Activated naive CD4-positive, alpha-beta T cell treated with anti-CD3 and anti-CD28 coated beads for 36 hours (primary cell): ENCODE measurements around the gene LIMS2. TPM values are rescaled to one million over a fixed set of nuclear protein-coding genes. Genes with fewer than 3 reads are reported as not detected.

ENCODE experiments used
- CTCF ChIA-PET: fragments of 350-600 bp; sonication (Branson Sonifier 250); formaldehyde crosslinking; loops from one replicate; lab custom pipeline; 2021; ENCODE audit warnings: antibody characterized with exemption; lab: Charles Lee
- DNase-seq: peaks from one replicate; pipeline ENCODE4 v3.0.0-alpha.2; 2020
- H3K27ac Mint-ChIP-seq: one replicate; pipeline ENCODE4 v1.8.0; 2021; ENCODE audit warnings: mild to moderate bottlenecking, mixed read lengths
- H3K27me3 Mint-ChIP-seq: one replicate; pipeline ENCODE4 v1.8.0; 2021; ENCODE audit warnings: low read depth, mixed read lengths
- H3K36me3 Mint-ChIP-seq: one replicate; pipeline ENCODE4 v1.8.0; 2021; ENCODE audit warnings: low read depth, mixed read lengths
- H3K4me1 Mint-ChIP-seq: one replicate; pipeline ENCODE4 v1.8.0; 2021; ENCODE audit warnings: low read depth, mixed read lengths
- H3K4me3 Mint-ChIP-seq: one replicate; pipeline ENCODE4 v1.8.0; 2021; ENCODE audit warnings: mild to moderate bottlenecking, moderate library complexity, mixed read lengths
- H3K9me3 Mint-ChIP-seq: one replicate; pipeline ENCODE4 v1.8.0; 2021; ENCODE audit warnings: mixed read lengths
- intact Hi-C: fragments of 100-400 bp; cut with micrococcal nuclease; formaldehyde crosslinking; loops from one replicate; pipeline ENCODE4 v1.15.1; 2023
- total RNA-seq, 2 experiments: library from RNA; stranded (reverse); gene quantifications; one replicate each; pipeline ENCODE4 v1.2.3, GENCODE V29; 2021

The LIMS2 gene
- total RNA-seq, 2 experiments from 2014 or later = 14.6 to 15.5 TPM

DNA sequence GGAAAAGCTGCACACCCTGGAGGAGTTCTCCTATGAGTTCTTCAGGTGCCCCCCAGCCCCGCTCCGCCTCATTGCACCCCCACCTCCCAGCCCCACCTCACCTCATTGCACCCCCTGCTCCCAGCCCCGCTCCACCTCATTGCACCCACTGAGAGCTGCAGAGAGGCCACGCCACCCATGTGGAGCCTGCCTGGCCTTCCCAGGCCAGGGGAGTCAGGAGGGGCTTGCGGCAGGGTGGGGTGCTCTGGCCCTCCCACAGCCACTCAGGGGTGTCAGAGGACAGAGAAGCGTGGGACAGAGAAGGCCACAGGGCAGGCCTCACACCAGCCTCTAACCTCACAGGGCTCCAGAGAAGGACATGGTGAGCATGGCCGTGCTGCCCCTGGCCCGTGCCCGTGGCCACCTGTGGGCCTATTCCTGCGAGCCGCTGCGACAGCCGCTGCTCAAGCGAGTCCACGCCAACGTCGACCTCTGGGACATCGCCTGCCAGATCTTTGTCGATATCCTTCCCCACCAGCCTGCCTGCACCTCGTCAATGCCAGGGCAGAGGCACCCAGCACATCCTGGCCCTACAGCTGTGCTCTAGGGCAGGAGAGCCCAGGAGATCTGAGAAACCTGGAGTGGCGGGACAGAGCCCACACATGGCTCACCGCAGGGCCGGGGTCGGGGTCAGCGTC is 44.3 kb downstream of the LIMS2 start:
- Mint-ChIP-seq H3K27me3 (no peaks in the 10 kb centered on the region), H3K4me3 (no peak overlapping the region), H3K4me1 (peaks cover 33% of the 10 kb centered on the region), H3K27ac (no peak overlapping the region), H3K9me3 (no peaks in the 10 kb centered on the region), H3K36me3 (no peaks in the 10 kb centered on the region)
- no peak for DNase-seq
- CTCF ChIA-PET = interaction anchor here (1.6 kb wide), 1 partner anchor 40 kb away, joined by 10 read pairs; no protein-coding TSS in a partner anchor
- intact Hi-C loops = no loop called here

DNA sequence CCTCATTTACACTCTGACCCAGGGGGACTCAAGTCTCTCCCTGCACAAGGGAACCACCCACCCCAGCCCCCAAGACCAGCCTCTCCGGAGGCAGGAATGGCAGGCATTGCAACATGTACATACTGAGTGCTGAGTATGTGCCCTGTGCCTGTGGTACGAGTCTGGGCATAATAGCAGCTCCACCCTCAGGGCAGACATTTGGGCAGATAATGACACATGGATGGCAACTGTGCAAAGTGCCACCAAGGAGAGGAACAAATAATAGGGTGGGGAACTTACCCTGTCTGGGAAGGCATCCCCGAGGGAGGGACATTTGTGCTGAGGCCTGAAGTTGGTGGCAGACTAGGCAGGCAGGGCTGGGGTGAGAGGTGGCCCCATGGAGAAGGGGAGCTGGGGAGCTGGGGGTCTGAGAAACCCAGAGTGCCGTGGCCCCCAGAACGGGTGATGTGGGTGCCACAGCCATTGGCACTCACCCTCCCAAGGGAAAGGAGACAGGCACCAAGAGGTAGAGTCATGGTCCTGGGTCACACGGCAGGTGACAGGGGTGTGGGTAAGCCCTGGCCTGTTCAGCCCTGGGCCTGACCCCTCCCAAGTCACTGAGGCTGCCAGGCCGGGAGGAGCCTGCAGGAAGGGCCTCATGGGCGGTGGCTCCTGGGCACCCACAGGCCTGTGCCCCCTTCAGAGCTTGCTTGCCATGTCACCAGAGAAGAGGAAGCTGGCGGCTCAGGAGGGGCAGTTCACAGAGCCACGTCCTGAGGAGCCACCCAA is 45.0 kb downstream of the LIMS2 start:
- no peak for DNase-seq
- Mint-ChIP-seq H3K27me3 (no peaks in the 10 kb centered on the region), H3K9me3 (no peaks in the 10 kb centered on the region), H3K4me1 (peaks cover 30% of the 10 kb centered on the region), H3K4me3 (no peak overlapping the region), H3K36me3 (no peaks in the 10 kb centered on the region), H3K27ac (no peak overlapping the region)
- CTCF ChIA-PET = no interaction called here
- intact Hi-C loops = no loop called here

DNA sequence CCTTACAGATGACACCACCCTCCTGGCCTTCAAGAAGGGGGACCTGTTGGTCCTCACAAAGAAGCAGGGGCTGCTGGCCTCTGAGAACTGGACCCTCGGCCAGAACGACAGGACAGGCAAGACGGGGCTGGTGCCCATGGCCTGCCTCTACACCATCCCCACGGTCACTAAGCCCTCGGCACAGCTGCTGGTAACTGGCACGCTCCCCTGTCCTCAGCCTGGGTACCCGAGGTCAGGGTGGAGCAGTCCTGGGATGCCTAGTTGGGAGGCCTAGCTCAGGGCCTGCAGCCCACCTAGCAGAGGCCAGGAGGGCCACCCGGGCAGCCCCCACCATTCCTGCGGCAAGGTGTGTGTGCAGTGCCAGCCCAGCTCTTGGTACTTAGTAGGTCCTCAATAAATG is 45.7 kb downstream of the LIMS2 start:
- H3K4me3 Mint-ChIP-seq = no peak overlapping the region
- no peaks in the 10 kb centered on the region for H3K9me3 Mint-ChIP-seq
- no peaks in the 10 kb centered on the region for H3K27me3 Mint-ChIP-seq
- intact Hi-C loops = no loop called here
- no peak for DNase-seq
- H3K4me1 Mint-ChIP-seq = peaks cover 24% of the 10 kb centered on the region
- CTCF ChIA-PET = no interaction called here
- no peaks in the 10 kb centered on the region for H3K36me3 Mint-ChIP-seq
- no peak overlapping the region for H3K27ac Mint-ChIP-seq

DNA sequence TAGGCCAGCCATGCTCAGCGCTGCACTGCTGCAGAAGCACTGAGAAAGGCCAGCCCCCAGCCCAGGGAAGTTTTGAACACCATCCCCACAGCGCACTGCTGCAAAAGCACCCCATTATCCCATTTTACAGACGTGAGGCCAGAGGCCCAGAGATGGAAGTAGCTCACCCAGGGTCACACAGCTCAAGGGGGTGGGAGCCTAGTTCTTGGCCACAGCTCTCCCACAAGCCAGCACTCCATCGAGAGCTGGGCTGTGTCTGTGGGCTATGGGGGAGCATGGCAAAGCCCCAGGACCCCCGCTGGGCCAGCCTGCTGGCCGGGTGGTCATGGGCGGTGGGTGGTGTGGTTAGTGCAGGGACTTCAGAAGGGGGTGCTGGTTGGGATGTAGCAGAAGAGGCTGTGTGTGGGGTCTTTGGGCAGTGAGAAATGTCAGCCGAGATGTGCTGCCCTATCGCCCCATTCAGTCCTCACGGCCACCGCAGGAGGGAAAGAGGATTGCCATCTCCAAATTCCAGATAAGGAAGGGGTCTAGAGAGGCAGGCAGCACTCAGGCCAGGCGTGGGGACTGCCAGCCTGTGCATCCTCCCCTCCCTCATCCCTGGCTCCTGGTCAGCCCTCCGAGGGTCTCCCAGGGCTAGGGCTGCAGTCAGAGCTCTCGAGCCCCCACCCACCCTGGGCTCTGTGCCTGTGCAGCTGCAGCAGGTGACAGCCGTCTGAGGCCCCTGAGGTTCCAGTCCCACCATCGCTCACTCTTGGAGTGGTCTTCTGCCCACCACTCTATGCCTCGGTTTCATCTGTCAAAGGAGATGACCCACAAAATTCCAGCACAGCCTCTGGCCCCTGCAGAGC is 46.3 kb downstream of the LIMS2 start:
- intact Hi-C loops = no loop called here
- CTCF ChIA-PET = no interaction called here
- H3K9me3 Mint-ChIP-seq = no peaks in the 10 kb centered on the region
- peaks cover 20% of the 10 kb centered on the region for H3K4me1 Mint-ChIP-seq
- no peak for DNase-seq
- no peaks in the 10 kb centered on the region for H3K27me3 Mint-ChIP-seq
- no peak overlapping the region for H3K27ac Mint-ChIP-seq
- H3K4me3 Mint-ChIP-seq = no peak overlapping the region
- H3K36me3 Mint-ChIP-seq = no peaks in the 10 kb centered on the region

DNA sequence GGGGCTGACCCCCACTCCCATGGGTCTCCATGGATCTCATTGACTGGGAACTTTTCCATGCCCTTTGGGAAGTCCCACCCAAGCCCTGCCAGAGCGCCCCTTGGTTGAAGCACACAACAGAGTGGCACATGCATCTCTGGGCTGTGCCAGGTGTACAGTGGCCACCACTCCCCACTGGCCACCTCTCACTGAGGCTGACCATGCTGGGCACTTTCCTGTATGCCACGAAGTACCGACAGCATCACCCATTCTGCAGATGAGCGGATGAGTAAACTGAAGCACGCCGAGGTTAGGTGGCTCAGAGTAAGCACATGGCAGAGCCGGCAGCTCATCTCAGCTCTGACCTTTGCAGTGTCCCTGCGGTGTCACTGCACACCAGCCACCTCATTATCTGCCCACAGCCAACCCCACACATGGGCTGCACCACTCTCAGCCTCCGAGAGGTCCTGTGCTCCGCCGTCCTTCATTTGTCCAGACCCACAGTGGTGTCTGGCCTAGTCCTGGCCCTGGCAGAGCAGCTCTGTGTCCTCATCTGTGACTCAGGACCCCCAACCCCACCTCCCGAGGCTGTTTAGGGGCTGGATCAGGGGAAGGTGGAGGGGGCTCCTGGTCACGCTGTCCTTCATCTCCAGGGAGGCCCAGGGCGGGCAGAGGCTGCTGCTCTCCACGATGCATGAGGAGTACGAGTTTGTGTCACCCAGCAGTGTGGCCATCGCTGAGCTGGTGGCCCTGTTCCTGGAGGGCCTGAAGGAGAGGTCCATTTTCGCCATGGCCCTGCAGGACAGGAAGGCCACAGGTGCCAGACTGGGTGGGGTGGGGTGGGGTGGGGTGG is 47.4 kb downstream of the LIMS2 start:
- no peak for DNase-seq
- no peaks in the 10 kb centered on the region for H3K36me3 Mint-ChIP-seq

DNA sequence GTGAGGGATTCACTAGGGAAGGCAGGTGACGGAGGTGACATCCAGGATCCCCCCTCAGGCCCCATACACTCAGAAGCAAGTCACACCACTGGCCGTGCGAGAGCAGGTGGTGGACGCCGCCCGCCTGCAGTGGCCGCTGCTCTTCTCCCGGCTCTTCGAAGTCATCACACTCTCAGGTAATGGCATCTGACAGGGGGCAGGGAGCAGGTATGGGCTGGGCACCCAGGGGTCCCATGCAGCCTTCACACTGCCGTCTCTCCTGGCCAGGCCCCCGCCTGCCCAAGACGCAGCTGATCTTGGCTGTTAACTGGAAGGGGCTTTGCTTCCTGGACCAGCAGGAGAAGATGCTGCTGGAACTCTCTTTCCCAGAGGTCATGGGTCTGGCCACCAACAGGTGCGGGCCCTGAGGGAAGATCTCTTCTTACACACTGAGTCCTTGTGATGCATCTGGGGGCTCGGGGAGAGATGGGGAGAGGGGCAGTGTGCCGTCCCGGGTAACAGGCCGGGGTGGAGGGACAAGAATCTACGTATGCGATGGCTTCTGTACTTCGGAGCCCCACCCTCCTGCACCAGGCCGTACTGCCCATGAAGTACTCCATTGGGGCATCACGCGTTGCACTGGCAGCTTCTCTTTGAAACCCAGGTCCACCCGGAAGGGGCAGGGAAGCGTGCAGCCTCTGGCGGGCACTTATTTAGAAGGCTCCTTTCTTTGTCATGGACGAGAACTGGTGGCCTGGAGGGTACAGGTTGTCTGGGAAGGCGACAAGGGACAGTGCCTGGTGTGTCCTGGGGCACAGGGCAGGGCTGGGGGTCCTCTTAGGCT is 48.2 kb downstream of the LIMS2 start:
- Mint-ChIP-seq H3K9me3 (no peaks in the 10 kb centered on the region), H3K4me3 (no peak overlapping the region), H3K27me3 (no peaks in the 10 kb centered on the region), H3K4me1 (peaks cover 6% of the 10 kb centered on the region), H3K36me3 (no peaks in the 10 kb centered on the region), H3K27ac (no peak overlapping the region)
- intact Hi-C loops = no loop called here
- DNase-seq = no peak
- CTCF ChIA-PET = no interaction called here

More for the DNA sequence above, 47.4 kb downstream of the LIMS2 start:
- Mint-ChIP-seq H3K9me3 (no peaks in the 10 kb centered on the region), H3K27me3 (no peaks in the 10 kb centered on the region), H3K4me3 (no peak overlapping the region), H3K4me1 (peaks cover 10% of the 10 kb centered on the region), H3K27ac (no peak overlapping the region)
- intact Hi-C loops = no loop called here
- CTCF ChIA-PET = no interaction called here

DNA sequence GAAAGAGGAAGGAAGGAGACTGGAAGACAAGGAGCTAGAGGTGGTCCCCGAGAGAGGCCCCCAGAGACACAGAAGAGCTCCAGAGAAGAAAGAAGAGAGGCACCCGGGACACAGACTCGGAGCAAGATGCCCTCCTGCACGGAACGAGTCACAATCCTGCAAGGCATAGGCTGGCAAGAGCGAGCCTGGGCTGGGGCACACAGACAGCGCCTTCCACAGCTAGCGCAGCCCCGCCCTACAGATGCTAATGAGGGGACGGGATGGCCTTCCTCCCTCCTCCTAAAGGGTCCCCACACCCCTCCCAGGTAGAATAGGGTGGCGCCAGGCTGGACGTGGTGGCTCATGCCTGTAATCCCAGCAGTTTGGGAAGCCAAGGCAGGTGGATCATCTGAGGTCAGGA is 49.2 kb downstream of the LIMS2 start:
- H3K36me3 Mint-ChIP-seq = no peaks in the 10 kb centered on the region
- no peak for DNase-seq
- no peak overlapping the region for H3K27ac Mint-ChIP-seq
- CTCF ChIA-PET = no interaction called here
- H3K9me3 Mint-ChIP-seq = no peaks in the 10 kb centered on the region
- intact Hi-C loops = no loop called here
- H3K27me3 Mint-ChIP-seq = no peaks in the 10 kb centered on the region
- no peak overlapping the region for H3K4me3 Mint-ChIP-seq
- H3K4me1 Mint-ChIP-seq = peaks cover 6% of the 10 kb centered on the region

DNA sequence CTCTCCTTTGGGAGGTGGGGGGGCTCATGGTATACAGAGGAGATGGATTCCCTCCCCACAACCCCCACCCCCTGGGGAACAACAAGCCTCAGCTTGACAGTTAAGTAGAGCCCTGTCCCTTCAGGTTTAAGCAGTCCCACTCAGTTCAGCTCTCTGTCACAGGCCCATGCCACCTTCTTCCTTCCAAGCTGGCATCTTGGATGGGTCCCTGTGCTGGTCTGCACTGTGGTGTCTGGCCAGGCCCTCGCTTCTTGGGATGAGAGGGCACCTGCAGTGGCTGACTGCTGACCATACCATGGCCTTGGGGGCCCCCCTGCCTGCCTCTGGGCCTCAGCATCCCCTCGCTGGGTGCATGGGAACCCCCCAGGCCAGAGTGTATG is 49.8 kb downstream of the LIMS2 start:
- intact Hi-C loops = no loop called here
- no peaks in the 10 kb centered on the region for H3K27me3 Mint-ChIP-seq
- no peak overlapping the region for H3K27ac Mint-ChIP-seq

DNA sequence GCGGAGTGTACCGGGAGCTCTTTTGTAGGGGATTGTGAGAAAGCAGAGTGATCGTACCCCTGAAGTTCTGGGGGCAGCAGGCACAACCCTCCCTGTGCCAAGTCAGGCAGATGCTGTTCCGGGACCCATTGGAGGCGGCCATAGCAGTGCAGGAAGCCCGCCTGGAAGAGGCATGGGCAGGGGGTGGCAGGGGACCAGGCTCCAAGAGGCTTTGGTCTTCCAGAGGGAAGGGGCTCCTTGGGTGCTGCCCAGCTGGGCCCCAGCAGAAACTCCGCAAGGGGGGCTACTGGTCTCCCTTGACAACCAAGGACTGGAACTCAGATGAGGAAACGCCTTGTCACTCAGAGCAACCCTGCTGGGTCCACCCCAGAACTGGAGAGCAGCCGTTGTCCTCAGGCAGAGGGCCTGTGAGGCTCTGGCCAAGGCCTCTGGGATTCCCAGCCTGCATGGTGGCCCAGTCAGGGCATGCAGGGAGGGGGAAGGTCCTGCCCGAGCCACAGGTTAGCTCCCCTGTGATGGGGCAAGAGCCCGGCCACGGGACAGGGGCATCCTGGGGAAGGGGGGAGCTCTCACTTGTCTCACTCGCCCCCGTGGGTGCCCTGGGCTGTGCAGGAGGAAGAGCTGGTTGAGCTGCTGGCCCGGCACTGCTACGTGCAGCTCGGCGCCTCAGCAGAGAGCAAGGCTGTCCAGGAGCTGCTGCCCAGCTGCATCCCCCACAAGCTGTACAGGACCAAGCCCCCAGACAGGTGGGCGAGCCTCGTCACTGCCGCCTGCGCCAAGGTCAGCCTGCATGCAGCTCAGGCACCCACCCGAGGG is 50.4 kb downstream of the LIMS2 start:
- H3K27ac Mint-ChIP-seq = no peak overlapping the region
- H3K27me3 Mint-ChIP-seq = no peaks in the 10 kb centered on the region
- CTCF ChIA-PET = interaction anchor here (1.1 kb wide), 1 partner anchor 34 kb away, joined by 3 read pairs; no protein-coding TSS in a partner anchor
- no peak for DNase-seq
- H3K9me3 Mint-ChIP-seq = no peaks in the 10 kb centered on the region
- H3K4me3 Mint-ChIP-seq = no peak overlapping the region
- no peaks in the 10 kb centered on the region for H3K4me1 Mint-ChIP-seq
- intact Hi-C loops = no loop called here
- no peaks in the 10 kb centered on the region for H3K36me3 Mint-ChIP-seq

More for the DNA sequence above, 49.8 kb downstream of the LIMS2 start:
- no peak overlapping the region for H3K4me3 Mint-ChIP-seq
- CTCF ChIA-PET = interaction anchor here (1.1 kb wide), 1 partner anchor 35 kb away, joined by 3 read pairs; no protein-coding TSS in a partner anchor
- H3K36me3 Mint-ChIP-seq = no peaks in the 10 kb centered on the region
- no peaks in the 10 kb centered on the region for H3K9me3 Mint-ChIP-seq
- peaks cover 3% of the 10 kb centered on the region for H3K4me1 Mint-ChIP-seq
- no peak for DNase-seq

DNA sequence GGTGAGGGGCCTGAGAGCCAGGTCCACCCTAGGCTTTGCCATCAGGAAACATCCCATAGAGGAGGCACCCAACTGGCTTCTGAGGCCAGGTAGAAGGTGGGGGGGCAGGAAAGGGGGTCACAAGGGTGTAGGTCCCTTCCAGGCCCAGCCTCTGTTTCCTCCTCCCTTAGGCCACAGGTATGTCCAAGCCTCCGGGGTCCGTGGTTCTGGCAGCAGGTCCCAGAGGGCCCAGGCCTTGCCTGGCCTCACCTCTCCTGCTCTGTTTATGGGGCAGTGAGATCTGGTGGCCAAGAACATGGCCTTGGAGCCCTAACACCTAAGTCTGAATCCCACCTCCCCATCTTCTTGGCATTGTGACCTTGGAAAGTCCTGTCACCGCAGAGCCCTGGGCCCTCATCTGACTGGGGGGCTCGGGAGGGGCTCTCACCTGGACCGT is 51.0 kb downstream of the LIMS2 start:
- intact Hi-C loops = no loop called here
- Mint-ChIP-seq H3K27ac (no peak overlapping the region), H3K9me3 (no peaks in the 10 kb centered on the region), H3K36me3 (no peaks in the 10 kb centered on the region), H3K4me3 (no peak overlapping the region), H3K4me1 (peaks cover 2% of the 10 kb centered on the region), H3K27me3 (no peaks in the 10 kb centered on the region)
- CTCF ChIA-PET = interaction anchor here (0.8 kb wide), 1 partner anchor 29 kb away, joined by 3 read pairs; no protein-coding TSS in a partner anchor
- no peak for DNase-seq
